ENCODE data around the gene HNRNPUL1.

The HNRNPUL1 gene

DNA sequence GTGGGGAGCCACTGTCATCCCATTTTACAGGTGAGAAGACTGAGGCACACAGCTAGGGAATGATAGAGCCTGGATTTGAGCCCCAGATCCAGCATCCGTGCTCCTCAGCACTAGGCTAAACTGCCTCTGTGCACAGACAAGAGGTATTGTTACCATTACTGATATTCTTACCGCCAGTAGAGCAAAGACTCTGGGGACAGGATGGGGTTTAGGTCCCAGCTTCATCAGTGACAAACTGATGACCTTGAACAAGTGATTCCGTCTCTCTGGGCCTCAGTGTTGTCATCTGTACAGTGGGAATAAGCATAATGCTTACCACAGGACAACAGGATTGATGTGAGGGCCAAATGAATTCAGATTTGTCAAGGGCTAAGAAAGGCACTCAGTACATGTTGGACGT is 28.7 kb upstream of the HNRNPUL1 start:
- TF ChIP-seq, protein P1, sequence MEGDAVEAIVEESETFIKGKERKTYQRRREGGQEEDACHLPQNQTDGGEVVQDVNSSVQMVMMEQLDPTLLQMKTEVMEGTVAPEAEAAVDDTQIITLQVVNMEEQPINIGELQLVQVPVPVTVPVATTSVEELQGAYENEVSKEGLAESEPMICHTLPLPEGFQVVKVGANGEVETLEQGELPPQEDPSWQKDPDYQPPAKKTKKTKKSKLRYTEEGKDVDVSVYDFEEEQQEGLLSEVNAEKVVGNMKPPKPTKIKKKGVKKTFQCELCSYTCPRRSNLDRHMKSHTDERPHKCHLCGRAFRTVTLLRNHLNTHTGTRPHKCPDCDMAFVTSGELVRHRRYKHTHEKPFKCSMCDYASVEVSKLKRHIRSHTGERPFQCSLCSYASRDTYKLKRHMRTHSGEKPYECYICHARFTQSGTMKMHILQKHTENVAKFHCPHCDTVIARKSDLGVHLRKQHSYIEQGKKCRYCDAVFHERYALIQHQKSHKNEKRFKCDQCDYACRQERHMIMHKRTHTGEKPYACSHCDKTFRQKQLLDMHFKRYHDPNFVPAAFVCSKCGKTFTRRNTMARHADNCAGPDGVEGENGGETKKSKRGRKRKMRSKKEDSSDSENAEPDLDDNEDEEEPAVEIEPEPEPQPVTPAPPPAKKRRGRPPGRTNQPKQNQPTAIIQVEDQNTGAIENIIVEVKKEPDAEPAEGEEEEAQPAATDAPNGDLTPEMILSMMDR (IDR thresholded peaks at IDR 0.05; ENCODE audit: control insufficient read depth, extremely low read depth, insufficient read depth), result no peak
- no peak overlapping the region for H3K4me3 ChIP-seq (ENCODE audit: low read depth, low read length)
- no peak for DNase-seq (ENCODE audit: low read depth)

DNA sequence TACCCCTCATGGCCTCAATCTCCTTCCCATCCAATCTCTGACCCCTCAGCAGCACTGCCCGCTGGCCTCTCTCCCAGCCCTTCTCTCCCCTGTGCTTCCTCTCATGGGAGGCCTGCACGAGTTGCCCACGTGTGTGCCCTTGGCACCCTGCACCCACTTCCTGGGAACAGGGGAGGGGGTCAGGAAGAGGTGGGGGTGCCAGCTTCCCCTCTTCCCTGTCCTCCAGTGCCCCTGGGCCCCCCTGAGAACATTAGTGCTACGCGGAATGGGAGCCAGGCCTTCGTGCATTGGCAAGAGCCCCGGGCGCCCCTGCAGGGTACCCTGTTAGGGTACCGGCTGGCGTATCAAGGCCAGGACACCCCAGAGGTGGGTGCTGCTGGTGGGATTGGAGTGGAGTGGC is 25.9 kb upstream of the HNRNPUL1 start:
- no peak overlapping the region for H3K4me3 ChIP-seq (ENCODE audit: low read depth, low read length)
- no peak for DNase-seq (ENCODE audit: low read depth)
- TF ChIP-seq, protein P1 (IDR thresholded peaks at IDR 0.05; ENCODE audit: control insufficient read depth, extremely low read depth, insufficient read depth), result no peak

DNA sequence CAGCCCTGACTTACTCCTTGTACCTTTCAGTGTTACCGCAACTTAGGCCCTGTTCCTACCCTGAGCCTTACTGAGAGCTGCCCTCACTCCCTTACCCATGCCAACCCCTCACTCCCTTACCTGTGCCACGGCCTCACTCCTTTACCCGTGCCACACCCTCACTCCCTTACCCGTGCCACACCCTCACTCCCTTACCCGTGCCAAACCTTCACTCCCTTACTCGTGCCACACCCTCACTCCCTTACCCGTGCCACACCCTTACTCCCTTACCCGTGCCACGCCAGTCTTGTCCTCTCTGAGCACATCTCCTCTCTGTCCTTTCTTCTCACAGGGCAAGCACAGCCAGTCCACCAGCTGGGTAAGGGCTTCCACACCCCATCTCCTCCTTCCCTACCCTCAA is 24.8 kb upstream of the HNRNPUL1 start:
- DNase-seq (ENCODE audit: low read depth), result no peak
- no peak overlapping the region for H3K4me3 ChIP-seq (ENCODE audit: low read depth, low read length)
- TF ChIP-seq, protein P1 (IDR thresholded peaks at IDR 0.05; ENCODE audit: control insufficient read depth, extremely low read depth, insufficient read depth), result no peak

GRCh38 chr19:41239961-41240574 is 24.1 kb upstream of the HNRNPUL1 start:
- DNase-seq (ENCODE audit: low read depth), result no peak
- TF ChIP-seq, protein P1 (IDR thresholded peaks at IDR 0.05; ENCODE audit: control insufficient read depth, extremely low read depth, insufficient read depth), result no peak
- no peak overlapping the region for H3K4me3 ChIP-seq (ENCODE audit: low read depth, low read length)

GRCh38 chr19:41241859-41242258 is 22.3 kb upstream of the HNRNPUL1 start:
- no peak overlapping the region for H3K4me3 ChIP-seq (ENCODE audit: low read depth, low read length)
- TF ChIP-seq, protein P1 (IDR thresholded peaks at IDR 0.05; ENCODE audit: control insufficient read depth, extremely low read depth, insufficient read depth), result no peak
- no peak for DNase-seq (ENCODE audit: low read depth)

DNA sequence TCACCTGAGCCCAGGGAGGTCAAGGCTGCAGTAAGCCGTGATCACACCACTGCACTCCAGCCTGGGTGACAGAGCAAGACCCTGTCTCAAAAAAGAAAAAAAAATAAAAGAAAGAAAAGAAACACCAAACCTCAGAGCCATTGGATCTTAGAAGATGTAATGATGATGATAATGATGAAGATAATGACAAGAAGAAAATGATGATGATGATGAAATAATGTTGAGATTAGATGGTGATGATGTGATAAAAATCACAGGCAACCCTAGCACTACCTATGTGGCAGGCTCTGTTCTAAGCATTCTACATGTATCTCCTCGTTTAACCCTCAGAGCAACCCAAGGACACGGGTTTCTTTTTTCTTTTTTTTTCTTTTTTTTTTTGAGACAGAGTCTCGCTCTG is 20.1 kb upstream of the HNRNPUL1 start:
- DNase-seq (ENCODE audit: low read depth), result no peak
- TF ChIP-seq, protein P1 (IDR thresholded peaks at IDR 0.05; ENCODE audit: control insufficient read depth, extremely low read depth, insufficient read depth), result no peak

GRCh38 chr19:41245843-41246242 is 18.3 kb upstream of the HNRNPUL1 start:
- no peak overlapping the region for H3K4me3 ChIP-seq (ENCODE audit: low read depth, low read length)
- DNase-seq (ENCODE audit: low read depth), result no peak
- TF ChIP-seq, protein P1 (IDR thresholded peaks at IDR 0.05; ENCODE audit: control insufficient read depth, extremely low read depth, insufficient read depth), result no peak

More for the DNA sequence above, 20.1 kb upstream of the HNRNPUL1 start:
- H3K4me3 ChIP-seq (ENCODE audit: low read depth, low read length), result no peak overlapping the region
